DOHH2 (cell line): ENCODE results near the gene RAMACL.
"Not testable (repeated sequence)": the region's sequence is repeated elsewhere in the genome, so short reads cannot be mapped to it uniquely, and the experiment has no call there.

ENCODE experiments used
- H3F3A ChIP-seq: fragments of 200-600 bp; sonication (generic), shearing (Covaris generic); 2 replicates; pipeline ENCODE4 v1.6.0; 2016; ENCODE audit warnings: antibody characterized with exemption, mild to moderate bottlenecking; ENCODE audit not compliant: control insufficient read depth, insufficient read depth
- H3K27ac ChIP-seq: fragments of 200-600 bp; sonication (generic); 2 replicates; pipeline ENCODE4 v1.5.1; 2014; ENCODE audit warnings: low read depth, mild to moderate bottlenecking, low read length, moderate library complexity
- H3K27me3 ChIP-seq: fragments of 200-600 bp; sonication (generic); 2 replicates; pipeline ENCODE4 v1.6.1; 2014; ENCODE audit warnings: mild to moderate bottlenecking, low read length, mixed read lengths; ENCODE audit not compliant: control insufficient read depth
- H3K36me3 ChIP-seq: fragments of 200-600 bp; sonication (generic); 2 replicates; pipeline ENCODE4 v1.6.1; 2014; ENCODE audit warnings: mild to moderate bottlenecking, low read length, moderate library complexity, mixed read lengths; ENCODE audit not compliant: control insufficient read depth
- H3K4me1 ChIP-seq: fragments of 200-600 bp; sonication (generic); 2 replicates; pipeline ENCODE4 v1.6.1; 2014; ENCODE audit warnings: mild to moderate bottlenecking, low read length, mixed read lengths; ENCODE audit not compliant: control insufficient read depth
- H3K4me2 ChIP-seq: fragments of 200-600 bp; sonication (generic); 2 replicates; pipeline ENCODE4 v1.6.0; 2014; ENCODE audit warnings: mild to moderate bottlenecking, low read length, moderate library complexity
- H3K4me3 ChIP-seq: fragments of 200-600 bp; sonication (generic); 2 replicates; pipeline ENCODE4 v1.5.1; 2014; ENCODE audit warnings: mild to moderate bottlenecking, low read length, mixed read lengths
- H3K79me2 ChIP-seq: fragments of 200-600 bp; sonication (generic); 2 replicates; pipeline ENCODE4 v1.6.1; 2014; ENCODE audit warnings: mild to moderate bottlenecking, low read length, mixed read lengths; ENCODE audit not compliant: control insufficient read depth
- H3K9me2 ChIP-seq: fragments of 200-600 bp; sonication (generic); replicated peaks from 2 replicates; pipeline ENCODE4 v1.6.1; 2014; ENCODE audit warnings: mild to moderate bottlenecking, low read length, mixed read lengths; ENCODE audit not compliant: control insufficient read depth
- H3K9me3 ChIP-seq: fragments of 200-600 bp; sonication (generic); 2 replicates; pipeline ENCODE4 v1.6.1; 2014; ENCODE audit warnings: antibody characterized with exemption, low read length, mixed read lengths; ENCODE audit not compliant: control insufficient read depth, insufficient read depth
- H4K20me1 ChIP-seq: fragments of 200-600 bp; sonication (generic); 2 replicates; pipeline ENCODE4 v1.6.0; 2014; ENCODE audit warnings: low read depth, mild to moderate bottlenecking, antibody characterized with exemption, low read length, moderate library complexity; ENCODE audit not compliant: control insufficient read depth, insufficient read depth
- CTCF ChIP-seq: fragments of 200-600 bp; sonication (generic); IDR thresholded peaks from one replicate; pipeline ENCODE4 v1.5.1; 2014; ENCODE audit warnings: antibody characterized with exemption, mild to moderate bottlenecking, low read depth, low read length; ENCODE audit not compliant: poor library complexity, severe bottlenecking
- EZH2phosphoT487 ChIP-seq: fragments of 200-600 bp; sonication (generic); IDR thresholded peaks from 2 replicates; pipeline ENCODE4 v1.6.1; 2017; ENCODE audit warnings: borderline replicate concordance, mild to moderate bottlenecking, antibody characterized with exemption, low read length, moderate library complexity, mixed read lengths

Gene RAMACL

DNA sequence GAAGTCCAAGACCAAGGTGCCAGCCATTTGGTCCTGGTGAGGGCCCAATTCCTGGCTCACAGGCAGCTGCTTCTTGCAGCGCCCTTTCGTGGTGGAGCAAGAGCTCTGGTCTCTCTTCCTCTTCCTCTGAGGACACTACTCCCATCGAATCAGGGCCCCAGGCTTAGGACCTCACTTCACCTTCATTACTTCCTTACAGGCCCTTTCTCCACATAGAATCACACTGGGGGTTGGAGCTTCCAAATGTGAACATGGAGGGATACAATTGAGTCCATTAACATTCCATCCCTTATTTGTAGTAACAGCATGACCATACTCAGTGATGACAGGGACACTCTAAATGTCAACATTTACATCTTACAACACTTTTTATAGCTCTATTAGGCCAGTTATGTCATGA, 2.3 kb downstream of the RAMACL start:
- peaks cover 21% of the 10 kb centered on the region for H3F3A ChIP-seq

GRCh38 chr6:166583230-166583965, 3.1 kb downstream of the RAMACL start:
- Histone ChIP-seq H3K79me2 (no peaks in the 10 kb centered on the region), H3K4me2 (no peak overlapping the region), H3K9me3 (no peaks in the 10 kb centered on the region), H3F3A (peaks cover 13% of the 10 kb centered on the region), H3K4me1 (peaks cover 20% of the 10 kb centered on the region), H3K27me3 (no peaks in the 10 kb centered on the region), H3K4me3 (no peak overlapping the region), H3K36me3 (no peaks in the 10 kb centered on the region), H3K9me2 (no peaks in the 10 kb centered on the region), H3K27ac (no peak overlapping the region), H4K20me1 (no peaks in the 10 kb centered on the region)
- no peak for TF ChIP-seq CTCF
- TF ChIP-seq EZH2phosphoT487: no peak

More for the DNA sequence above, 2.3 kb downstream of the RAMACL start:
- Histone ChIP-seq H3K4me1 (peaks cover 28% of the 10 kb centered on the region), H3K9me2 (no peaks in the 10 kb centered on the region), H4K20me1 (no peaks in the 10 kb centered on the region), H3K9me3 (no peaks in the 10 kb centered on the region), H3K4me2 (no peak overlapping the region), H3K36me3 (no peaks in the 10 kb centered on the region), H3K27ac (no peak overlapping the region), H3K4me3 (no peak overlapping the region), H3K79me2 (no peaks in the 10 kb centered on the region), H3K27me3 (no peaks in the 10 kb centered on the region)
- no peak for TF ChIP-seq EZH2phosphoT487
- TF ChIP-seq CTCF: no peak

- no peaks in the 10 kb centered on the region for H3K9me2 ChIP-seq
- H3K27me3 ChIP-seq: no peaks in the 10 kb centered on the region
- H3K36me3 ChIP-seq: no peaks in the 10 kb centered on the region
- H3K4me1 ChIP-seq: peaks cover 9% of the 10 kb centered on the region
- no peaks in the 10 kb centered on the region for H4K20me1 ChIP-seq
- H3F3A ChIP-seq: peaks cover 4% of the 10 kb centered on the region
- no peak overlapping the region for H3K4me2 ChIP-seq
- no peak overlapping the region for H3K4me3 ChIP-seq
- no peaks in the 10 kb centered on the region for H3K9me3 ChIP-seq
- H3K27ac ChIP-seq: no peak overlapping the region
- TF ChIP-seq EZH2phosphoT487 (no peak), CTCF (no peak)
- no peaks in the 10 kb centered on the region for H3K79me2 ChIP-seq
Measured at GRCh38 chr6:166582258-166582657, 4.2 kb downstream of the RAMACL start.

DNA sequence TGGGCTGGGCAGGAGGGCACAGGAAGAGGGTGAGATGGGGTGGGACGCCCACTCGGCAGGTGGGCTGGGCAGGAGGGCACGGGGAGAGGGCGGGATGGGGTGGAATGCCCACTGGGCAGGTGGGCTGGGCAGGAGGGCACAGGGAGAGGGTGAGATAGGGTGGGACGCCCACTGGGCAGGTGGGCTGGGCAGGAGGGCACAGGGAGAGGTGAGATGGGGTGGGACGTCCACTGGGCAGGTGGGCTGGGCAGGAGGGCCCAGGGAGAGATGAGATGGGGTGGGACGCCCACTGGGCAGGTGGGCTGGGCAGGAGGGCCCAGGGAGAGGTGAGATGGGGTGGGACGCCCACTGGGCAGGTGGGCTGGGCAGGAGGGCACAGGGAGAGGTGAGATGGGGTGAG, 4.7 kb downstream of the RAMACL start:
- H3F3A ChIP-seq, H3K36me3 ChIP-seq, H4K20me1 ChIP-seq, H3K4me1 ChIP-seq, H3K27ac ChIP-seq, H3K79me2 ChIP-seq, H3K4me3 ChIP-seq, H3K9me3 ChIP-seq, H3K9me2 ChIP-seq, H3K27me3 ChIP-seq, H3K4me2 ChIP-seq: not testable (repeated sequence)
